GM23338 (cell line): Measurements from ENCODE around the gene ZNF621. TPM values are rescaled to one million over a fixed set of nuclear protein-coding genes. Genes with fewer than 3 reads are reported as not detected.
A peak's percentile ranks its signal among the peaks of the same experiment; 100 is the strongest.
"Not testable (repeated sequence)": the region's sequence is repeated elsewhere in the genome, so short reads cannot be mapped to it uniquely, and the experiment has no call there.

ENCODE experiments used
- ATAC-seq: fragments of 200-7000 bp; cut with Tn5 transposase; 3 replicates; pipeline ENCODE4 v1.9.1; 2020
- DNase-seq: peaks from one replicate; pipeline ENCODE4 v3.0.0-alpha.2; 2015; ENCODE audit warnings: low spot score
- H2AFZ ChIP-seq: fragments of 200-600 bp; sonication (generic); 2 replicates; pipeline ENCODE4 v1.8.0; 2016; ENCODE audit warnings: antibody characterized with exemption, mild to moderate bottlenecking, moderate library complexity
- H3F3A ChIP-seq: fragments of 200-600 bp; sonication (generic); replicated peaks from 2 replicates; pipeline ENCODE4 v1.8.0; 2017; ENCODE audit warnings: antibody characterized with exemption, mixed run types, low read depth
- H3K27ac ChIP-seq: fragments of 200-600 bp; sonication (generic); 2 replicates; pipeline ENCODE4 v1.6.1; 2016; ENCODE audit warnings: low read depth
- H3K27me3 ChIP-seq: fragments of 200-600 bp; sonication (generic); 2 replicates; pipeline ENCODE4 v1.8.0; 2016; ENCODE audit warnings: mild to moderate bottlenecking, mixed run types, moderate library complexity; ENCODE audit not compliant: insufficient read depth
- H3K36me3 ChIP-seq: fragments of 200-600 bp; sonication (generic); 2 replicates; pipeline ENCODE4 v1.8.0; 2016; ENCODE audit warnings: mild to moderate bottlenecking; ENCODE audit not compliant: insufficient read depth
- H3K4me1 ChIP-seq: fragments of 200-600 bp; sonication (generic); 2 replicates; pipeline ENCODE4 v1.8.0; 2016; ENCODE audit warnings: mild to moderate bottlenecking, moderate library complexity; ENCODE audit not compliant: insufficient read depth
- H3K4me2 ChIP-seq: fragments of 200-600 bp; sonication (generic); 2 replicates; pipeline ENCODE4 v1.7.1; 2017; ENCODE audit warnings: mixed run types
- H3K4me3 ChIP-seq: fragments of 200-600 bp; sonication (generic); 2 replicates; pipeline ENCODE4 v1.6.1; 2016; ENCODE audit warnings: mixed run types
- H3K79me2 ChIP-seq: fragments of 200-600 bp; sonication (generic); replicated peaks from 2 replicates; pipeline ENCODE4 v1.8.0; 2017; ENCODE audit warnings: mild to moderate bottlenecking; ENCODE audit not compliant: insufficient read depth
- H3K9me2 ChIP-seq: fragments of 200-600 bp; sonication (generic); 2 replicates; pipeline ENCODE4 v1.8.0; 2017; ENCODE audit not compliant: insufficient read depth
- H4K20me1 ChIP-seq: fragments of 200-600 bp; sonication (generic); replicated peaks from 2 replicates; pipeline ENCODE4 v1.8.0; 2017; ENCODE audit warnings: mild to moderate bottlenecking; ENCODE audit not compliant: insufficient read depth
- H3K27ac Mint-ChIP-seq: 2 replicates; pipeline ENCODE4 v1.8.0; 2020; ENCODE audit warnings: inconsistent platforms, mild to moderate bottlenecking, moderate library complexity, mixed read lengths
- H3K27me3 Mint-ChIP-seq: 3 replicates; pipeline ENCODE4 v1.8.0; 2022; ENCODE audit warnings: low read depth, mild to moderate bottlenecking, moderate library complexity, mixed read lengths, inconsistent platforms; ENCODE audit not compliant: insufficient read depth, poor library complexity
- H3K36me3 Mint-ChIP-seq: 3 replicates; pipeline ENCODE4 v1.8.0; 2021; ENCODE audit warnings: low read depth, mild to moderate bottlenecking, inconsistent platforms, moderate library complexity, mixed read lengths
- H3K4me1 Mint-ChIP-seq: 3 replicates; pipeline ENCODE4 v1.8.0; 2020; ENCODE audit warnings: mild to moderate bottlenecking, inconsistent platforms, mixed read lengths
- H3K4me3 Mint-ChIP-seq: 3 replicates; pipeline ENCODE4 v1.8.0; 2021; ENCODE audit warnings: moderate library complexity, mild to moderate bottlenecking, inconsistent platforms, mixed read lengths
- H3K9me3 Mint-ChIP-seq: 3 replicates; pipeline ENCODE4 v1.8.0; 2020; ENCODE audit warnings: moderate library complexity, mild to moderate bottlenecking, inconsistent platforms, mixed read lengths
- ZNF462 ChIP-seq: fragments of 250-450 bp; sonication (Bioruptor Pico); IDR thresholded peaks from 2 replicates; pipeline ENCODE4 v1.5.0; 2020; ENCODE audit warnings: mild to moderate bottlenecking, moderate library complexity
- polyA plus RNA-seq: library from polyadenylated mRNA; unstranded; fragments of >200 nt; fragmentation: Nextera tagmentation; extraction: Ambion mirVana; gene quantifications from 2 replicates; pipeline ENCODE4 v1.2.1, GENCODE V29; 2016
- total RNA-seq: library from RNA; depleted of rRNA; stranded (reverse); fragments of >200 nt; shearing (Covaris generic); gene quantifications from 2 replicates; pipeline ENCODE4 v1.2.3, GENCODE V29; 2014

ZNF621 gene
- total and polyA plus RNA-seq, 2 experiments from 2014 or later = 6.3 to 12.1 TPM

GRCh38 chr3:40557575-40558161 is 32.9 kb downstream of the ZNF621 start (continued):
- no peak for TF ChIP-seq ZNF462

DNA sequence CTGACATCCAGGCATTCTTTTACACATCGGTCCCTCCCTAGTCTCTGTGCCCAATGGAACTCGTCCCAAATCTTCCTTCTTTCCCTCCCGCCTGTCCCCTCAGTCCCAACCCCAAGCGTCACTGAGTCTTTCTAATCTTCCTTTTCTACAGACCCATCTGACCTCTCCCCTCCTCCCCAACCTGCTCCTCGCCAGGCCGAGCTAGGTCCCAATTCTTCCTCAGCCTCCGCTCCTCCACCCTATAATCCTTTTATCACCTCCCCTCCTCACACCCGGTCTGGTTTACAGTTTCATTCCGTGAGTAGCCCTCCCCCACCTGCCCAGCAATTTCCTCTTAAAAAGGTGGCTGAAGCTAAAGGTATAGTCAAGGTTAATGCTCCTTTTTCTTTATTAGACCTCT is 37.7 kb downstream of the ZNF621 start:
- peaks cover 17% of the 10 kb centered on the region for H3K4me1 ChIP-seq
- not testable (repeated sequence) for H3K9me2 ChIP-seq, H2AFZ ChIP-seq, H3F3A ChIP-seq, H4K20me1 ChIP-seq, H3K27ac ChIP-seq, H3K4me3 Mint-ChIP-seq, H3K36me3 ChIP-seq, H3K27me3 Mint-ChIP-seq, H3K79me2 ChIP-seq, H3K4me2 ChIP-seq, H3K27ac Mint-ChIP-seq, ATAC-seq, H3K4me3 ChIP-seq, H3K27me3 ChIP-seq, DNase-seq
- peaks cover 38% of the 10 kb centered on the region for H3K36me3 Mint-ChIP-seq
- H3K4me1 Mint-ChIP-seq = peaks cover 19% of the 10 kb centered on the region
- H3K9me3 Mint-ChIP-seq = peaks cover 58% of the 10 kb centered on the region

GRCh38 chr3:40565629-40566028 is 40.9 kb downstream of the ZNF621 start:
- H3K4me2 ChIP-seq = not testable (repeated sequence)
- Mint-ChIP-seq H3K9me3 (peaks cover 49% of the 10 kb centered on the region), H3K4me1 (peaks cover 22% of the 10 kb centered on the region)

More at GRCh38 chr3:40565629-40566028, 40.9 kb downstream of the ZNF621 start:
- Histone ChIP-seq H3K4me1 (peaks cover 17% of the 10 kb centered on the region), H2AFZ (peak overlapping the region; percentile 7; the same call in 1 of the 2 replicates)
- H3K27me3 ChIP-seq, H3K79me2 ChIP-seq, H3K4me3 ChIP-seq, H3F3A ChIP-seq, DNase-seq, H3K27ac Mint-ChIP-seq, H3K4me3 Mint-ChIP-seq, ATAC-seq, H3K36me3 ChIP-seq, H3K9me2 ChIP-seq, H3K27me3 Mint-ChIP-seq, H3K27ac ChIP-seq, H4K20me1 ChIP-seq: not testable (repeated sequence)
- peaks cover 42% of the 10 kb centered on the region for H3K36me3 Mint-ChIP-seq
